PC-3 (cell line): ENCODE results near the gene KRT35. TPM values are rescaled to one million over a fixed set of nuclear protein-coding genes. Genes with fewer than 3 reads are reported as not detected.

Experiments
- ATAC-seq: fragments of 200-7000 bp; cut with Tn5 transposase; 2 replicates; pipeline ENCODE4 v1.9.1; 2020; ENCODE audit warnings: mild to moderate bottlenecking, moderate library complexity
- BruUV-seq: library from RNA; stranded (reverse); fragments of 400-500 nt; replicated peaks from 2 replicates; lab custom pipeline; 2021; lab: Mats Ljungman, UMichigan
- CTCF ChIA-PET: fragments of 300-600 bp; sonication (Branson Sonifier 250); formaldehyde crosslinking; loops from one replicate; lab custom pipeline; 2022; ENCODE audit warnings: antibody characterized with exemption; lab: Charles Lee
- POLR2A ChIA-PET: fragments of 300-600 bp; sonication (Branson Sonifier 250); formaldehyde crosslinking; loops from one replicate; lab custom pipeline; 2022; ENCODE audit warnings: antibody characterized with exemption; ENCODE audit not compliant: unreplicated experiment; lab: Charles Lee
- DNase-seq: peaks from one replicate; pipeline ENCODE4 v3.0.0-alpha.2; 2015
- H2AFZ ChIP-seq: fragments of 300-600 bp; sonication (generic); 2 replicates; pipeline ENCODE4 v1.6.0; 2016; ENCODE audit warnings: antibody characterized with exemption, low read length
- H3F3A ChIP-seq: fragments of 300-600 bp; sonication (generic); one replicate; pipeline ENCODE4 v1.6.0; 2017; ENCODE audit warnings: antibody characterized with exemption, low read length, control low read depth, mild to moderate bottlenecking; ENCODE audit not compliant: unreplicated experiment
- H3K27ac ChIP-seq: fragments of 300-600 bp; sonication (generic); 2 replicates; pipeline ENCODE4 v1.5.1; 2016; ENCODE audit warnings: mild to moderate bottlenecking, low read length
- H3K27me3 ChIP-seq: fragments of 300-600 bp; sonication (generic); 2 replicates; pipeline ENCODE4 v1.6.1; 2016; ENCODE audit warnings: low read length, mixed read lengths
- H3K36me3 ChIP-seq: fragments of 300-600 bp; sonication (generic); 2 replicates; pipeline ENCODE4 v1.6.1; 2016; ENCODE audit warnings: low read depth, mixed run types, low read length, mixed read lengths
- H3K4me1 ChIP-seq: fragments of 300-600 bp; sonication (generic); 2 replicates; pipeline ENCODE4 v1.5.1; 2016; ENCODE audit warnings: low read length; ENCODE audit not compliant: insufficient read depth
- H3K4me2 ChIP-seq: fragments of 300-600 bp; sonication (generic); 2 replicates; pipeline ENCODE4 v1.6.0; 2016; ENCODE audit warnings: low read length
- H3K4me3 ChIP-seq: fragments of 300-600 bp; sonication (generic); 2 replicates; pipeline ENCODE4 v1.5.1; 2016; ENCODE audit warnings: mild to moderate bottlenecking, low read length, mixed read lengths
- H3K79me2 ChIP-seq: fragments of 300-600 bp; sonication (generic); 2 replicates; pipeline ENCODE4 v1.6.1; 2017; ENCODE audit warnings: low read length, mixed read lengths
- H3K9ac ChIP-seq: fragments of 300-600 bp; sonication (generic); 2 replicates; pipeline ENCODE4 v1.6.0; 2016; ENCODE audit warnings: mild to moderate bottlenecking, low read length
- H3K9me2 ChIP-seq: fragments of 300-600 bp; sonication (generic); replicated peaks from 2 replicates; pipeline ENCODE4 v1.6.1; 2016; ENCODE audit warnings: mixed run types, low read length, mixed read lengths
- H3K9me3 ChIP-seq: fragments of 300-600 bp; sonication (generic); 2 replicates; pipeline ENCODE4 v1.6.1; 2016; ENCODE audit warnings: low read length, mixed read lengths
- H4K20me1 ChIP-seq: fragments of 300-600 bp; sonication (generic); 2 replicates; pipeline ENCODE4 v1.6.1; 2016; ENCODE audit warnings: low read length, mixed read lengths
- EZH2 ChIP-seq: fragments of 300-600 bp; sonication (generic); IDR thresholded peaks from one replicate; pipeline ENCODE4 v1.6.1; 2017; ENCODE audit warnings: antibody characterized with exemption, mild to moderate bottlenecking, low read length; ENCODE audit not compliant: unreplicated experiment
- EZH2phosphoT487 ChIP-seq: fragments of 300-600 bp; sonication (generic); IDR thresholded peaks from 2 replicates; pipeline ENCODE4 v1.6.1; 2018; ENCODE audit warnings: mild to moderate bottlenecking, antibody characterized with exemption, low read length, borderline replicate concordance
- intact Hi-C: fragments of 100-400 bp; cut with micrococcal nuclease; formaldehyde crosslinking; loops from 2 replicates; pipeline ENCODE4 v1.9.0; 2023
- total RNA-seq: library from RNA; depleted of rRNA; stranded (reverse); fragments of >200 nt; gene quantifications from 2 replicates; pipeline ENCODE4 v1.2.3, GENCODE V29; 2014
- TF ChIP-seq, protein P1 (sequence below): fragments of 300-600 bp; sonication (generic); conservative IDR thresholded peaks from 2 replicates; pipeline ENCODE4 v1.5.1; 2017; ENCODE audit warnings: antibody characterized with exemption, low read depth, mild to moderate bottlenecking, low read length

Gene KRT35
- total RNA-seq, 1 experiment from 2014 or later: not detected

DNA sequence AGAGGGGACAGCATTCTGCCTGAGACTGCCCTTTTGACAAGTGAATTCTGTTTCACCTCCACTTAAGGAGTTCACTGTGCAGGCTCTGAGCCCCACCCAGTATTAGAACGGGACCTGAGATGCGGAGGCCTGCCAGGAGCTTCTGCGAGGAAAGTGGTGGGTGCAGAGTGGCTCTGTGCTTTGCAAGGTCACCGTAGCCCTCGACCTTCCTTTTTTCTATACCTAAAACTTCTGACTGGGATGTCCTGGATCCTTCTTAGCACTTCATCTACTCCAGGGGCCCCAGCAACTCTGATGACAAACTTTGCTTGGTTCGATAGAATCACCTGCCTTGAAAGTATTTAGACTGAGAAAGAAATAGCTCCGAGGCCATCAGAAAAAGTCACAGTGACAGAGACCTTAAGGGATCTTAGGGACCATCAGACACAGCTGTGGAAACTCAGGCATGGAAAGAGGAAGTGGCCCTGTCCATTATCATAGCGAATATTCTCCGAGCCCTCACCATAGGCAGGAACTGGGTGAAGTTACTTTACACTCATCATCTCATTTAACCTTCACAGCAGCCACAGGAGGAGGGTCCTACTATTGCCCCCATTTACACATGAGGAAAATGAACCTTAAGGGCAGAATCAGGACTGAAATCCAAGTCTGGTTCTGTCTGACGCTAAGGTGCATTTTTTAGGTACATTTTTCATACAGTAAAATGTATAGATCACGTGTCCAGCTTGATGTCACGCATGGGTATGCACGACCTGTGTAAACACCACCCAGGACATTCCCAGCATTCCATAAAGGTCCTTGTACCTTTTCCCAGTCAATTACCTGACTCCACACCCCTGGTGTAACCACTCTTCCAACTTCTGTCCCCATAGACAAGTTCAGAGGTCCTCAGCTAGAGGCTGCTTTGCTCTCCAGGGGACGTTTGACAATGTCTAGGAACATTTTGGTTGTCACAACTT is 25.1 kb upstream of the KRT35 start:
- intact Hi-C loops: no loop called here
- peaks cover 10% of the 10 kb centered on the region for H3K4me1 ChIP-seq
- H3K27me3 ChIP-seq: no peaks in the 10 kb centered on the region
- no peak overlapping the region for H3K27ac ChIP-seq
- TF ChIP-seq, protein P1, sequence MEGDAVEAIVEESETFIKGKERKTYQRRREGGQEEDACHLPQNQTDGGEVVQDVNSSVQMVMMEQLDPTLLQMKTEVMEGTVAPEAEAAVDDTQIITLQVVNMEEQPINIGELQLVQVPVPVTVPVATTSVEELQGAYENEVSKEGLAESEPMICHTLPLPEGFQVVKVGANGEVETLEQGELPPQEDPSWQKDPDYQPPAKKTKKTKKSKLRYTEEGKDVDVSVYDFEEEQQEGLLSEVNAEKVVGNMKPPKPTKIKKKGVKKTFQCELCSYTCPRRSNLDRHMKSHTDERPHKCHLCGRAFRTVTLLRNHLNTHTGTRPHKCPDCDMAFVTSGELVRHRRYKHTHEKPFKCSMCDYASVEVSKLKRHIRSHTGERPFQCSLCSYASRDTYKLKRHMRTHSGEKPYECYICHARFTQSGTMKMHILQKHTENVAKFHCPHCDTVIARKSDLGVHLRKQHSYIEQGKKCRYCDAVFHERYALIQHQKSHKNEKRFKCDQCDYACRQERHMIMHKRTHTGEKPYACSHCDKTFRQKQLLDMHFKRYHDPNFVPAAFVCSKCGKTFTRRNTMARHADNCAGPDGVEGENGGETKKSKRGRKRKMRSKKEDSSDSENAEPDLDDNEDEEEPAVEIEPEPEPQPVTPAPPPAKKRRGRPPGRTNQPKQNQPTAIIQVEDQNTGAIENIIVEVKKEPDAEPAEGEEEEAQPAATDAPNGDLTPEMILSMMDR: no peak
- TF ChIP-seq EZH2phosphoT487 (no peak), EZH2 (no peak)
- H3K4me3 ChIP-seq: no peak overlapping the region
- no peaks in the 10 kb centered on the region for H3K36me3 ChIP-seq
- ChIA-PET CTCF (no interaction called here), POLR2A (interaction anchor here (0.7 kb wide), 1 partner anchor 24 kb away, joined by 3 read pairs; no protein-coding TSS in a partner anchor)
- no peaks in the 10 kb centered on the region for H3F3A ChIP-seq
- H3K9ac ChIP-seq: no peak overlapping the region
- no TSS peak for BruUV-seq
- H3K4me2 ChIP-seq: no peak overlapping the region
- DNase-seq: no peak
- no peaks in the 10 kb centered on the region for H3K9me3 ChIP-seq
- H2AFZ ChIP-seq: no peak overlapping the region
- H3K9me2 ChIP-seq: no peaks in the 10 kb centered on the region
- ATAC-seq: no peak
- H4K20me1 ChIP-seq: no peaks in the 10 kb centered on the region
- no peaks in the 10 kb centered on the region for H3K79me2 ChIP-seq

DNA sequence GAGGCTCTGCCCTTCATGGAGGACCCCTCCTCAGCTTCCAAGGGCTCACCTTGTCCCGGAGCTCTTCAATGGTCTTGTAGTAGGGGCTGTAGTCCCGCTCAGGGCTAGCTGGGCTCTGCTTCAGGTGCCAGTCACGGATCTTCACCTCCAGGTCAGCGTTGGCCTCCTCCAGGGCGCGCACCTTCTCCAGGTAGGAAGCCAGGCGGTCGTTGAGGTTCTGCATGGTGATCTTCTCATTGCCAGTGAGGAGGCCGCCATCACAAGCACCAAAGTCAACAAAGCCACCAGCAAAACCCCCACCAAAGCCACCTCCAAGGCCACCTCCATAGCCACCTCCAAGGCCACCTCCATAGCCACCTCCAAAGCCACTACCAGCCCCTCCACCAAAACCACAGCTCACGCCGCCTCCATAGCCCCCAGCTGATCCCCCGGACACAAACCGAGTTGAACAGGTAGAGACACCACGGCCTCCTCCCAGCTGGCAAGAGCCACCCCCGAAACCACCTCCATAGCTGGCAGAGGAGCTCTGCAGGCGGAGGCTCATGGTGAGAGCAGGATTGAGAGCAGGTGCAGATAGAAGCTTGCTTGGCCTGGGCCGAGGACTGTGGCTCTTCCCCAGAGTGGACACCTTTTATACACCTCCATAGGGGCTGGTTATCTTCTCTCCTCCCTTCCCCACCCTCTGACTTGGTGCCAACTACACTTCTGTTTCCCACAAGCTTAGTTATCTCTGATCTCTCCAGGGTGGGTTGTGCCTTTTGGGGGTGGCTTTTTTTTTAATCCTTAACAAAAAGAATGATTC is 24.3 kb upstream of the KRT35 start, which contains the start of gene KRT13:
Gene KRT13, minus strand, starts transcription at position 606 of the 802 bp plus-strand sequence. Its CDS starts 62 bp downstream, at position 544.
- CTCF ChIA-PET: no interaction called here
- no peak within 1 kb of the TSS for H3K27ac ChIP-seq
- BruUV-seq: no TSS peak

More for the DNA sequence above, 24.3 kb upstream of the KRT35 start, which contains the start of gene KRT13:
- Histone ChIP-seq H3K27me3 (no peaks in the 10 kb centered on the region), H2AFZ (no peak within 1 kb of the TSS), H4K20me1 (no peaks in the 10 kb centered on the region), H3K9ac (no peak within 1 kb of the TSS), H3K79me2 (no peaks in the 10 kb centered on the region), H3K9me3 (no peaks in the 10 kb centered on the region), H3K9me2 (no peaks in the 10 kb centered on the region), H3K4me2 (no peak within 1 kb of the TSS), H3K4me1 (peaks cover 9% of the 10 kb centered on the region), H3K36me3 (no peaks in the 10 kb centered on the region), H3K4me3 (no peak within 1 kb of the TSS), H3F3A (no peaks in the 10 kb centered on the region)
- POLR2A ChIA-PET: no interaction called here
- DNase-seq: no peak
- ATAC-seq: no peak
- TF ChIP-seq EZH2phosphoT487 (no peak), EZH2 (no peak)
- TF ChIP-seq, protein P1: no peak
- intact Hi-C loops: no loop called here
